HG02943 (cell line): ENCODE results near the gene FGFR4.
A peak's percentile ranks its signal among the peaks of the same experiment; 100 is the strongest.
"Not testable (repeated sequence)": the region's sequence is repeated elsewhere in the genome, so short reads cannot be mapped to it uniquely, and the experiment has no call there.

Experiments
- ATAC-seq: cut with Tn5 transposase; IDR thresholded peaks from one replicate; pipeline ENCODE4 v1.9.1; 2021; ENCODE audit warnings: mild to moderate bottlenecking, low read depth, moderate library complexity; ENCODE audit not compliant: unreplicated experiment

The FGFR4 gene

GRCh38 chr5:177086654-177087397 lies at the start of gene FGFR4:
Gene FGFR4, plus strand, starts transcription at chr5:177086915. Its CDS starts 2,688 bp downstream, at chr5:177089603.
- ATAC-seq = peak; percentile 64

- no peak for ATAC-seq
Measured at GRCh38 chr5:177036921-177037320, 49.8 kb upstream of the FGFR4 start.

GRCh38 chr5:177040814-177041420 lies 45.8 kb upstream of the FGFR4 start:
- no peak for ATAC-seq

GRCh38 chr5:177041936-177042335 lies 44.8 kb upstream of the FGFR4 start:
- ATAC-seq = no peak

- no peak for ATAC-seq
Measured at GRCh38 chr5:177043114-177043513, 43.6 kb upstream of the FGFR4 start.

GRCh38 chr5:177043958-177044357 lies 42.8 kb upstream of the FGFR4 start:
- no peak for ATAC-seq

GRCh38 chr5:177044641-177045040 lies 42.1 kb upstream of the FGFR4 start:
- ATAC-seq = no peak

- no peak for ATAC-seq
Measured at GRCh38 chr5:177045631-177046030, 41.1 kb upstream of the FGFR4 start.

- not testable (repeated sequence) for ATAC-seq
Measured at GRCh38 chr5:177048531-177048930, 38.2 kb upstream of the FGFR4 start.

- no peak for ATAC-seq
Measured at GRCh38 chr5:177049285-177049684, 37.4 kb upstream of the FGFR4 start.

GRCh38 chr5:177064500-177065277 lies 22.0 kb upstream of the FGFR4 start:
- ATAC-seq = no peak

- ATAC-seq = no peak
Measured at GRCh38 chr5:177065491-177065890, 21.2 kb upstream of the FGFR4 start.

- no peak for ATAC-seq
Measured at GRCh38 chr5:177066224-177066623, 20.5 kb upstream of the FGFR4 start.

- ATAC-seq = no peak
Measured at GRCh38 chr5:177067503-177067902, 19.2 kb upstream of the FGFR4 start.

- no peak for ATAC-seq
Measured at GRCh38 chr5:177070536-177071191, 16.1 kb upstream of the FGFR4 start.

- ATAC-seq = no peak
Measured at GRCh38 chr5:177071666-177072385, 14.9 kb upstream of the FGFR4 start.

- ATAC-seq = no peak
Measured at GRCh38 chr5:177077335-177077734, 9.4 kb upstream of the FGFR4 start.

GRCh38 chr5:177079606-177080005 lies 7.1 kb upstream of the FGFR4 start:
- ATAC-seq = no peak

GRCh38 chr5:177080265-177080664 lies 6.5 kb upstream of the FGFR4 start:
- ATAC-seq = no peak

GRCh38 chr5:177081859-177082258 lies 4.9 kb upstream of the FGFR4 start:
- no peak for ATAC-seq
